Type B pancreatic cell (in vitro differentiated cells): ENCODE results near the gene CDKN2B. TPM values are rescaled to one million over a fixed set of nuclear protein-coding genes. Genes with fewer than 3 reads are reported as not detected.
A peak's percentile ranks its signal among the peaks of the same experiment; 100 is the strongest.

Experiments used
- DNase-seq: peaks from one replicate; pipeline ENCODE4 v3.0.0; 2021; ENCODE audit warnings: mixed read lengths; ENCODE audit not compliant: unreplicated experiment; ENCODE audit errors: extremely low spot score
- H3K27ac Mint-ChIP-seq: 2 replicates; pipeline ENCODE4 v1.8.0; 2021; ENCODE audit warnings: mild to moderate bottlenecking, mixed read lengths
- H3K27me3 Mint-ChIP-seq: 2 replicates; pipeline ENCODE4 v1.8.0; 2021; ENCODE audit warnings: mixed read lengths
- H3K36me3 Mint-ChIP-seq: 2 replicates; pipeline ENCODE4 v1.8.0; 2021; ENCODE audit warnings: mixed read lengths
- H3K4me1 Mint-ChIP-seq: one replicate; pipeline ENCODE4 v1.8.0; 2021; ENCODE audit warnings: mixed read lengths; ENCODE audit not compliant: unreplicated experiment
- H3K4me3 Mint-ChIP-seq: 2 replicates; pipeline ENCODE4 v1.8.0; 2021; ENCODE audit warnings: mild to moderate bottlenecking, mixed read lengths
- H3K9me3 Mint-ChIP-seq: 2 replicates; pipeline ENCODE4 v1.8.0; 2021; ENCODE audit warnings: mixed read lengths
- CTCF ChIP-seq: fragments of 200-600 bp; sonication (generic); conservative IDR thresholded peaks from 2 replicates; pipeline ENCODE4 v1.5.0; 2021; ENCODE audit warnings: antibody characterized with exemption, mild to moderate bottlenecking
- total RNA-seq: library from RNA; stranded (reverse); gene quantifications from 2 replicates; pipeline ENCODE4 v1.2.1, GENCODE V29; 2021; ENCODE audit warnings: low replicate concordance

The CDKN2B gene
- total RNA-seq, 1 donor from 2014 or later: 18.4 TPM

DNA sequence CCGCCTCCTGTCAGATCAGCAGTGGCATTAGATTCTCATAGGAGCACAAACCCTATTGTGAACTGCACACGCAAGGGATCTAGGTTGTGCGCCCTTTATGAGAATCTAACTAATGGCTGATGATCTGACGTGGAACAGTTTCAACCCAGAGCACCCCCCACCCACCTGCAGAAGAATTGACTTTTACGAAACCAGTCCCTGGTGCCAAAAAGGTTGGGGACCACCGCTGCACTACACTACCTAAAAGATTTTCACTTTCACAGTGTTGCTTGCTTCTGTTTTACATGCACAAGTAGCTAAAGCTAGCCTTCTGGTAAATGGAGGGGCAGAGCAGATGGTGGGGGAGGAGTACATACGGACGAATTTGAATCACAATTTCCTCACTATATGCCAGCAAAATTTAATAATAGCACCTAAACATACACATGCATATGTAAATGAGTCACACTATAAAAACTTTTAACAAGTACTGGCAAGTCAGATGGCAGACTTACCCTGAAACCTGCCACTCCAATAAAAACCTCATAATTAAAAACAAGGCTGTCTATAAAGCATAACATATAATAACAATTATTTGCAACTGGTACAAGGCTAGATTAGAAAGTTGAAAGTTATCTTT, 24.0 kb upstream of the CDKN2B start:
- H3K9me3 Mint-ChIP-seq: no peaks in the 10 kb centered on the region
- H3K4me1 Mint-ChIP-seq: no peaks in the 10 kb centered on the region
- no peak for TF ChIP-seq CTCF
- H3K27ac Mint-ChIP-seq: no peak overlapping the region
- no peaks in the 10 kb centered on the region for H3K27me3 Mint-ChIP-seq
- no peak for DNase-seq
- H3K36me3 Mint-ChIP-seq: no peaks in the 10 kb centered on the region
- no peak overlapping the region for H3K4me3 Mint-ChIP-seq

GRCh38 chr9:22031655-22032411, 22.7 kb upstream of the CDKN2B start:
- no peaks in the 10 kb centered on the region for H3K4me1 Mint-ChIP-seq
- H3K4me3 Mint-ChIP-seq: no peak overlapping the region
- DNase-seq: no peak
- TF ChIP-seq CTCF: no peak
- H3K9me3 Mint-ChIP-seq: no peaks in the 10 kb centered on the region
- no peaks in the 10 kb centered on the region for H3K27me3 Mint-ChIP-seq
- no peaks in the 10 kb centered on the region for H3K36me3 Mint-ChIP-seq
- H3K27ac Mint-ChIP-seq: no peak overlapping the region

DNA sequence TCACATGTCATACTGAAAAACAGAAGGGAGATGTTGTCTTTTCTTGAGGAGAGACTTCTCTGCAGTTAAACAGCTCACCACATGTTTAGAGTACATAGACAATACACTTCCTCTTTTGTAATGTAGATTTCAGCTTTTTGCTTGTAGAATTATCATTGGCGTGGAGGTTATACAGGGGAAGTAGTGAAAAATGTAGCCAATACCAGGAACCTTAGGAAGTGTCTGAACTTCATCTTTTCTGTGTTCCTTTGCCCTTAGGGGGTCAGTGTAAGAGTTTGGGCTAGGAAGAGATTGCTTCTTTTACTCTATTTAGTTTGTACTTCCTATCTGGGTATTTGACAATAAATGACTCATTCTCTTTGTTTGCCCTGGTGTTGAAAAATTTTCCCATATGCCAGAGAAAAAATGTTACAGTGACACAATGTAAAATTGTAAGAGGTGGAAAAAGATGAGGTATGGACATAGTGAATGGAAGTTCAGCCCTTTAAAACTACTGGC, 21.0 kb upstream of the CDKN2B start:
- H3K27ac Mint-ChIP-seq: peak overlapping the region; percentile 30

GRCh38 chr9:22029231-22029630, 20.1 kb upstream of the CDKN2B start:
- Mint-ChIP-seq H3K27me3 (no peaks in the 10 kb centered on the region), H3K36me3 (no peaks in the 10 kb centered on the region)
- DNase-seq: no peak

More for the DNA sequence above, 21.0 kb upstream of the CDKN2B start:
- no peaks in the 10 kb centered on the region for H3K36me3 Mint-ChIP-seq
- TF ChIP-seq CTCF: no peak
- no peaks in the 10 kb centered on the region for H3K4me1 Mint-ChIP-seq
- no peaks in the 10 kb centered on the region for H3K9me3 Mint-ChIP-seq
- H3K4me3 Mint-ChIP-seq: no peak overlapping the region
- no peaks in the 10 kb centered on the region for H3K27me3 Mint-ChIP-seq
- DNase-seq: no peak

DNA sequence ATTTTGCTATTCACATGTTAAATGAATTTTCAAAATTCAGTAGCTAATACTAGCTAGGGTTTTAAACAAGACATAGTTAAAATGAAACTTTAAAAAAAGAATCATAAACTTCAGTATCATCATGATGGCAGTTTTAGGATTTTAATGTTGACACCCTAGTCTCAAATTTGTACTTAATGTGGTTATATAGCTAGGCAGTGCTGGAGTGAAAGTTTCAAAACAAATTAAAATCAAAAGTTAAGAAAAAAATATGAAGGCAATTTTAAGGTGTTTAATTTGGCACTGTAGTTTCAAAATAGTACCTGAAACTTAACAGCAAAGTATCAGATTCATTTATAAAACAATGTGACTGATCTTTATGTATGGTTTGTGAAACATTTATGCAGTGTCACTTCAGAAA, 19.3 kb upstream of the CDKN2B start:
- no peak for DNase-seq
- Mint-ChIP-seq H3K4me1 (no peaks in the 10 kb centered on the region), H3K4me3 (no peak overlapping the region), H3K36me3 (no peaks in the 10 kb centered on the region), H3K27me3 (no peaks in the 10 kb centered on the region), H3K27ac (no peak overlapping the region), H3K9me3 (no peaks in the 10 kb centered on the region)
- TF ChIP-seq CTCF: no peak

More at GRCh38 chr9:22029231-22029630, 20.1 kb upstream of the CDKN2B start:
- Mint-ChIP-seq H3K4me3 (no peak overlapping the region), H3K9me3 (no peaks in the 10 kb centered on the region), H3K4me1 (no peaks in the 10 kb centered on the region), H3K27ac (no peak overlapping the region)
- no peak for TF ChIP-seq CTCF
